IMR-90 (cell line): Measurements from ENCODE around the gene CFAP298. TPM values are rescaled to one million over a fixed set of nuclear protein-coding genes. Genes with fewer than 3 reads are reported as not detected.

Experiments
- ATAC-seq: fragments of 200-7000 bp; cut with Tn5 transposase; 2 replicates; pipeline ENCODE4 v1.9.1; 2020; ENCODE audit warnings: low read depth, mild to moderate bottlenecking, moderate library complexity
- BruUV-seq: library from RNA; stranded (reverse); fragments of 400-500 nt; replicated peaks from 2 replicates; lab custom pipeline; 2021; lab: Mats Ljungman, UMichigan
- CTCF ChIA-PET: fragments of 300-600 bp; formaldehyde crosslinking; extraction: SDS; loops from one replicate; lab custom pipeline; 2021; ENCODE audit warnings: antibody characterized with exemption; lab: Yijun Ruan, JAX
- POLR2A ChIA-PET: fragments of 300-600 bp; sonication (Branson Sonifier 250); formaldehyde crosslinking; loops from one replicate; lab custom pipeline; 2022; ENCODE audit warnings: antibody characterized with exemption; ENCODE audit not compliant: unreplicated experiment; lab: Charles Lee
- DNase-seq: peaks from one replicate; pipeline ENCODE4 v3.0.0; 2013
- H2AFZ ChIP-seq: replicated peaks from 2 replicates; pipeline ENCODE3; 2013; ENCODE audit warnings: low read length, mild to moderate bottlenecking; ENCODE audit not compliant: poor library complexity
- H2AK5ac ChIP-seq: 2 replicates; pipeline ENCODE4 v1.6.1; 2013; ENCODE audit warnings: low read depth, low read length, inconsistent platforms
- H2AK9ac ChIP-seq: replicated peaks from 2 replicates; pipeline ENCODE3; 2013; ENCODE audit warnings: mild to moderate bottlenecking, low read depth, low read length, moderate library complexity; ENCODE audit not compliant: poor library complexity
- H2BK120ac ChIP-seq: 2 replicates; pipeline ENCODE4 v1.6.1; 2013; ENCODE audit warnings: low read depth, low read length, inconsistent platforms
- H2BK15ac ChIP-seq: 3 replicates; pipeline ENCODE4 v1.6.1; 2013; ENCODE audit warnings: low read depth, low read length, inconsistent platforms
- H2BK20ac ChIP-seq: 2 replicates; pipeline ENCODE4 v1.6.1; 2013; ENCODE audit warnings: low read depth, mild to moderate bottlenecking, inconsistent platforms, low read length, moderate library complexity
- H2BK5ac ChIP-seq: 2 replicates; pipeline ENCODE4 v1.6.1; 2013; ENCODE audit warnings: mild to moderate bottlenecking, low read depth, low read length, inconsistent platforms; ENCODE audit not compliant: poor library complexity, severe bottlenecking
- H3K14ac ChIP-seq: replicated peaks from 2 replicates; pipeline ENCODE4 v1.6.1; 2013; ENCODE audit warnings: low read depth, low read length, inconsistent platforms
- H3K18ac ChIP-seq: 2 replicates; pipeline ENCODE4 v1.6.1; 2013; ENCODE audit warnings: low read depth, low read length, control low read depth
- H3K23ac ChIP-seq: 2 replicates; pipeline ENCODE4 v1.6.1; 2013; ENCODE audit warnings: low read depth, low read length, inconsistent platforms
- H3K27ac ChIP-seq: 2 replicates; pipeline ENCODE4 v1.5.1; 2013; ENCODE audit warnings: mild to moderate bottlenecking, control low read depth, low read length; ENCODE audit not compliant: insufficient read depth
- H3K27me3 ChIP-seq: 2 replicates; pipeline ENCODE4 v1.6.1; 2013; ENCODE audit warnings: low read length; ENCODE audit not compliant: control insufficient read depth, insufficient read depth
- H3K36me3 ChIP-seq: 2 replicates; pipeline ENCODE4 v1.6.1; 2013; ENCODE audit warnings: low read length, mixed read lengths; ENCODE audit not compliant: control insufficient read depth, insufficient read depth
- H3K4ac ChIP-seq: 2 replicates; pipeline ENCODE4 v1.6.1; 2013; ENCODE audit warnings: low read depth, low read length, inconsistent platforms
- H3K4me1 ChIP-seq: 2 replicates; pipeline ENCODE4 v1.6.1; 2013; ENCODE audit warnings: low read length, mixed read lengths; ENCODE audit not compliant: control insufficient read depth, insufficient read depth
- H3K4me2 ChIP-seq: 2 replicates; pipeline ENCODE4 v1.6.1; 2013; ENCODE audit warnings: low read depth, mild to moderate bottlenecking, control low read depth, low read length, moderate library complexity
- H3K4me3 ChIP-seq: 2 replicates; pipeline ENCODE4 v1.5.1; 2013; ENCODE audit warnings: low read depth, mild to moderate bottlenecking, control low read depth, low read length, moderate library complexity; ENCODE audit not compliant: insufficient read depth
- H3K56ac ChIP-seq: 2 replicates; pipeline ENCODE4 v1.6.1; 2013; ENCODE audit warnings: low read length, inconsistent platforms; ENCODE audit not compliant: insufficient read depth; ENCODE audit errors: extremely low read depth
- H3K79me1 ChIP-seq, 2 experiments: 2 replicates each; pipeline ENCODE4 v1.6.1; 2013; ENCODE audit warnings: low read length in 2 of 2, inconsistent platforms in 1 of 2, low read depth in 1 of 2
- H3K9ac ChIP-seq: 2 replicates; pipeline ENCODE4 v1.6.1; 2013; ENCODE audit warnings: low read depth, low read length, control low read depth
- H3K9me1 ChIP-seq: 2 replicates; pipeline ENCODE4 v1.6.1; 2013; ENCODE audit warnings: low read length, inconsistent platforms; ENCODE audit not compliant: insufficient read depth
- H3K9me3 ChIP-seq: 2 replicates; pipeline ENCODE4 v1.6.1; 2013; ENCODE audit warnings: low read length; ENCODE audit not compliant: control insufficient read depth, insufficient read depth
- H4K20me1 ChIP-seq: 2 replicates; pipeline ENCODE4 v1.6.1; 2013; ENCODE audit warnings: low read length, inconsistent platforms; ENCODE audit not compliant: insufficient read depth
- H4K5ac ChIP-seq: 2 replicates; pipeline ENCODE4 v1.6.1; 2013; ENCODE audit warnings: mild to moderate bottlenecking, low read depth, low read length, control low read depth
- H4K8ac ChIP-seq, 2 experiments: 2 replicates each; pipeline ENCODE4 v1.6.1; 2013; ENCODE audit warnings: low read depth in 2 of 2, low read length in 2 of 2, control low read depth in 1 of 2, inconsistent platforms in 1 of 2
- H4K91ac ChIP-seq: 2 replicates; pipeline ENCODE4 v1.6.1; 2013; ENCODE audit warnings: low read depth, low read length, inconsistent platforms; ENCODE audit not compliant: insufficient read depth
- CHD1 ChIP-seq: IDR thresholded peaks from 2 replicates; pipeline ENCODE4 v1.6.1; 2012; ENCODE audit warnings: low read depth, low read length, improper control_type of control experiment
- FOS ChIP-seq: fragments of 150-350 bp; IDR thresholded peaks from 2 replicates; pipeline ENCODE4 v1.6.1; 2016; ENCODE audit warnings: low read depth, low read length
- MXI1 ChIP-seq: IDR thresholded peaks from 2 replicates; pipeline ENCODE4 v1.6.1; 2012; ENCODE audit warnings: low read depth, mild to moderate bottlenecking, low read length, moderate library complexity, borderline replicate concordance
- RAD21 ChIP-seq: IDR thresholded peaks from 2 replicates; pipeline ENCODE4 v1.6.1; 2012; ENCODE audit warnings: low read length, improper control_type of control experiment
- RFX5 ChIP-seq: IDR thresholded peaks from 2 replicates; pipeline ENCODE4 v1.8.0; 2012; ENCODE audit warnings: low read depth, mild to moderate bottlenecking, low read length, moderate library complexity
- SMC3 ChIP-seq: fragments of 150-350 bp; IDR thresholded peaks from 2 replicates; pipeline ENCODE4 v1.6.1; 2016; ENCODE audit warnings: low read depth, mild to moderate bottlenecking, antibody characterized with exemption, low read length, moderate library complexity
- whole genome bisulfite sequencing, 2 experiments: methylation state at CpG; one replicate each; pipeline versions ENCODE4 v1.1.5 to v1.1.7; 2013; ENCODE audit warnings: missing lambda C conversion rate in 2 of 2; ENCODE audit not compliant: insufficient read length in 1 of 2; ENCODE audit errors: extremely low coverage in 2 of 2; 5-methylcytosine and 5-hydroxymethylcytosine counted together
- dilution Hi-C: fragments of 300-500 bp; cut with HindIII; formaldehyde crosslinking; loops from one replicate; pipeline ENCODE4 v1.14.3; 2018; ENCODE audit warnings: low sequenced_read_pairs; ENCODE audit not compliant: unreplicated experiment
- in situ Hi-C: fragments of 300-500 bp; cut with MboI; formaldehyde crosslinking; loops from 3 replicates; pipeline ENCODE4 v1.14.3; 2019; ENCODE audit warnings: low sequenced_read_pairs, inconsistent platforms, mixed read lengths
- intact Hi-C: fragments of 100-400 bp; cut with micrococcal nuclease; formaldehyde crosslinking; loops from 2 replicates; pipeline ENCODE4 v1.10.0; 2022
- polyA plus RNA-seq, 3 experiments: library from polyadenylated mRNA; depleted of rRNA; stranded (reverse); fragments of >200 nt; gene quantifications; 2 replicates each; pipeline ENCODE4 v1.2.3, GENCODE V29; 2012; ENCODE audit warnings: low replicate concordance in 1 of 3
- total RNA-seq: library from RNA; depleted of rRNA; stranded (reverse); fragments of >200 nt; gene quantifications from 2 replicates; pipeline ENCODE4 v1.2.3, GENCODE V29; 2012
- TF ChIP-seq, protein P1 (sequence below): conservative IDR thresholded peaks from 2 replicates; pipeline ENCODE4 v1.5.1; 2012; ENCODE audit warnings: mild to moderate bottlenecking, low read depth, low read length, improper control_type of control experiment
- TF ChIP-seq, protein P2 (sequence below): fragments of 150-350 bp; IDR thresholded peaks from 2 replicates; pipeline ENCODE4 v1.6.1; 2016; ENCODE audit warnings: low read depth, mild to moderate bottlenecking, low read length, moderate library complexity, borderline replicate concordance

Gene CFAP298
- total and polyA plus RNA-seq, 2 of the 4 experiments (the other 2 are of a cell fraction) = 8.1 to 25.7 TPM

DNA sequence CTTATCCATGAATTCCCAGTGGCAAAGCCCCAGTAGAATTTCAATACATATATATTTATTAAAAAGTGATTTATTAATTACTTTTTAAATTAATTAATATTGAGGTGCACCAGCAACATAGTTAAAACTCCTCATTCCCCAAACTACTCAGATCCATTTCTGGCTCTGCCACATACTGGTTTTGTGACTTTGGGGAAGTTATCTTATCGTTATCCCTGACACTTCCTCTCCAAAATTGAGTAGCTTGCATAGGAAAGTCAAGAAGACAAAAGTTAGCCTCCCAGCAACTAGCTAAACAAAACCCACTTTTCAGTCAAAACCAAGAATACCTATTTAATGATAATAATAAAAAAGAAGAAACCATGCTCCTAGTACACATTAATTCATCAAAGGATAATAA is 62.7 kb downstream of the CFAP298 start:
- Histone ChIP-seq H4K20me1 (no peaks in the 10 kb centered on the region), H4K91ac (no peak overlapping the region), H3K4me3 (no peak overlapping the region), H3K9me3 (no peaks in the 10 kb centered on the region), H2AK9ac (no peak overlapping the region), H2BK5ac (no peak overlapping the region), H2AFZ (no peak overlapping the region), H3K18ac (no peak overlapping the region), H2BK120ac (no peak overlapping the region), H3K9ac (no peak overlapping the region), H3K4me2 (no peak overlapping the region), H2AK5ac (no peak overlapping the region), H3K23ac (no peak overlapping the region), H4K8ac (no peak overlapping the region), H3K27me3 (no peaks in the 10 kb centered on the region; the same call in 1 of the 2 replicates), H3K27ac (no peak overlapping the region), H3K4me1 (no peaks in the 10 kb centered on the region; the same call in 1 of the 2 replicates), H3K14ac (no peak overlapping the region), H2BK15ac (no peak overlapping the region), H3K56ac (no peak overlapping the region), H3K4ac (no peak overlapping the region), H3K36me3 (no peaks in the 10 kb centered on the region), H3K79me1 (no peaks in the 10 kb centered on the region), H2BK20ac (no peak overlapping the region), H4K5ac (no peak overlapping the region), H3K9me1 (no peaks in the 10 kb centered on the region)
- no CpG with 5 or more reads among the region's 1 CpG for WGBS, 2 experiments
- in situ Hi-C loops (no loop called here), dilution Hi-C loops (no loop called here), intact Hi-C loops (no loop called here)
- ChIA-PET POLR2A (no interaction called here), CTCF (no interaction called here)
- TF ChIP-seq CHD1 (no peak), FOS (no peak), RAD21 (no peak), MXI1 (no peak), RFX5 (no peak), SMC3 (no peak)
- TF ChIP-seq, protein P1, sequence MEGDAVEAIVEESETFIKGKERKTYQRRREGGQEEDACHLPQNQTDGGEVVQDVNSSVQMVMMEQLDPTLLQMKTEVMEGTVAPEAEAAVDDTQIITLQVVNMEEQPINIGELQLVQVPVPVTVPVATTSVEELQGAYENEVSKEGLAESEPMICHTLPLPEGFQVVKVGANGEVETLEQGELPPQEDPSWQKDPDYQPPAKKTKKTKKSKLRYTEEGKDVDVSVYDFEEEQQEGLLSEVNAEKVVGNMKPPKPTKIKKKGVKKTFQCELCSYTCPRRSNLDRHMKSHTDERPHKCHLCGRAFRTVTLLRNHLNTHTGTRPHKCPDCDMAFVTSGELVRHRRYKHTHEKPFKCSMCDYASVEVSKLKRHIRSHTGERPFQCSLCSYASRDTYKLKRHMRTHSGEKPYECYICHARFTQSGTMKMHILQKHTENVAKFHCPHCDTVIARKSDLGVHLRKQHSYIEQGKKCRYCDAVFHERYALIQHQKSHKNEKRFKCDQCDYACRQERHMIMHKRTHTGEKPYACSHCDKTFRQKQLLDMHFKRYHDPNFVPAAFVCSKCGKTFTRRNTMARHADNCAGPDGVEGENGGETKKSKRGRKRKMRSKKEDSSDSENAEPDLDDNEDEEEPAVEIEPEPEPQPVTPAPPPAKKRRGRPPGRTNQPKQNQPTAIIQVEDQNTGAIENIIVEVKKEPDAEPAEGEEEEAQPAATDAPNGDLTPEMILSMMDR = no peak
- TF ChIP-seq, protein P2, sequence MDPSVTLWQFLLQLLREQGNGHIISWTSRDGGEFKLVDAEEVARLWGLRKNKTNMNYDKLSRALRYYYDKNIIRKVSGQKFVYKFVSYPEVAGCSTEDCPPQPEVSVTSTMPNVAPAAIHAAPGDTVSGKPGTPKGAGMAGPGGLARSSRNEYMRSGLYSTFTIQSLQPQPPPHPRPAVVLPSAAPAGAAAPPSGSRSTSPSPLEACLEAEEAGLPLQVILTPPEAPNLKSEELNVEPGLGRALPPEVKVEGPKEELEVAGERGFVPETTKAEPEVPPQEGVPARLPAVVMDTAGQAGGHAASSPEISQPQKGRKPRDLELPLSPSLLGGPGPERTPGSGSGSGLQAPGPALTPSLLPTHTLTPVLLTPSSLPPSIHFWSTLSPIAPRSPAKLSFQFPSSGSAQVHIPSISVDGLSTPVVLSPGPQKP = no peak
- no peak for ATAC-seq
- no TSS peak for BruUV-seq
- no peak for DNase-seq
